ENCODE results near the gene SPRED2.
A peak's percentile ranks its signal among the peaks of the same experiment; 100 is the strongest.

Gene SPRED2

GRCh38 chr2:65264821-65265670 lies 167.4 kb downstream of the SPRED2 start:
- no peak overlapping the region for H2BK12ac ChIP-seq (ENCODE audit: low read length)
- WGBS, 2 donors (ENCODE audit: extremely low coverage in 2 of 2, insufficient read length in 2 of 2, insufficient replicate concordance in 1 of 2): no CpG with 5 or more reads among the region's 8 CpGs
- no peak overlapping the region for H2AK5ac ChIP-seq (ENCODE audit: low read depth, low read length)
- no peaks in the 10 kb centered on the region for H3K79me1 ChIP-seq (ENCODE audit: low read depth, low read length)
- H2BK120ac ChIP-seq (ENCODE audit: low read depth, low read length): no peak overlapping the region
- H4K91ac ChIP-seq (ENCODE audit: low read depth, low read length, poor library complexity): no peak overlapping the region
- no peak overlapping the region for H4K8ac ChIP-seq (ENCODE audit: low read depth, low read length)
- H3K4me3 ChIP-seq (ENCODE audit: low read length in 2 of 2): no peak overlapping the region
- no peak overlapping the region for H2BK15ac ChIP-seq (ENCODE audit: low read length)
- H3K36me3 ChIP-seq (replicated peaks in 1 of 2; ENCODE audit: control insufficient read depth in 2 of 2, insufficient read depth in 2 of 2, low read length in 2 of 2): peaks cover 6 to 68% of the 10 kb centered on the region in 2 donors
- no peaks in the 10 kb centered on the region for H3K27me3 ChIP-seq (ENCODE audit: control insufficient read depth in 3 of 3, insufficient read depth in 3 of 3, low read depth in 1 of 3, low read length in 3 of 3)
- H3K4ac ChIP-seq (ENCODE audit: low read length): no peak overlapping the region
- no peak overlapping the region for H3K18ac ChIP-seq (ENCODE audit: low read length)
- H3K9ac ChIP-seq (ENCODE audit: low read depth, low read length, poor library complexity): no peak overlapping the region
- no peak overlapping the region for H2BK5ac ChIP-seq (ENCODE audit: low read length)
- no peak overlapping the region for H3K14ac ChIP-seq (ENCODE audit: low read length)
- no peak overlapping the region for H3K4me2 ChIP-seq (ENCODE audit: insufficient read depth, low read length, poor library complexity, severe bottlenecking)
- H2AFZ ChIP-seq (ENCODE audit: low read length): no peak overlapping the region
- peak; percentile 41 for DNase-seq (ENCODE audit: low spot score)
- no peak overlapping the region for H3K23ac ChIP-seq (ENCODE audit: low read depth, low read length, poor library complexity)
- H3K27ac ChIP-seq (replicated peaks; ENCODE audit: low read length): no peak overlapping the region
- peaks cover 0 to 19% of the 10 kb centered on the region in 2 donors for H3K4me1 ChIP-seq (ENCODE audit: control insufficient read depth in 2 of 2, insufficient read depth in 1 of 2, low read depth in 1 of 2, low read length in 2 of 2)
- H3K9me3 ChIP-seq (replicated peaks in 1 of 2; ENCODE audit: control insufficient read depth in 2 of 2, insufficient read depth in 1 of 2, low read depth in 1 of 2, low read length in 2 of 2): no peaks in the 10 kb centered on the region

DNA sequence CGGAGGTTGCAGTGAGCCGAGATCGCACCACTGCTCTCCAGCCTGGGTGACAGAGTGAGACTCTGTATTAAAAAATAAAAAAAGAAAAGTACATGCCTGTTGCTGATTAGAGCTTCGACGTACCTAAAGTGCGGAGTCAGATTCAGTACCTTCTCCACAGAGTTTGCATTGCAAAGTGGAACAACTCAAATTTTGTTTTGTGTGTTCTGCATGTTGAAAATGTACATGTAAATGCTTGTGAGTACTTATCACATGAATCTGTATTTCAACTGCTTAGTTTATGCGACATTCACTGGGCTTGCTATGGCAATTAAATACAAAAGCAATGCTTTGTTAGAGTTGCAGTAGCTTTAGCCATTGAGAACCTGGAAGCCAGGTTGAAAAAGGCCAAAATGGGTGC lies 168.4 kb downstream of the SPRED2 start:
- H3K4me2 ChIP-seq (ENCODE audit: insufficient read depth, low read length, poor library complexity, severe bottlenecking): no peak overlapping the region
- H3K4ac ChIP-seq (ENCODE audit: low read length): no peak overlapping the region
- H2BK12ac ChIP-seq (ENCODE audit: low read length): no peak overlapping the region
- no peak overlapping the region for H4K8ac ChIP-seq (ENCODE audit: low read depth, low read length)
- H3K79me1 ChIP-seq (ENCODE audit: low read depth, low read length): no peaks in the 10 kb centered on the region
- no peak overlapping the region for H3K18ac ChIP-seq (ENCODE audit: low read length)
- no peak overlapping the region for H2BK15ac ChIP-seq (ENCODE audit: low read length)
- H3K27me3 ChIP-seq (ENCODE audit: control insufficient read depth in 3 of 3, insufficient read depth in 3 of 3, low read depth in 1 of 3, low read length in 3 of 3): no peaks in the 10 kb centered on the region
- H2AK5ac ChIP-seq (ENCODE audit: low read depth, low read length): no peak overlapping the region
- no peak overlapping the region for H2AFZ ChIP-seq (ENCODE audit: low read length)
- peaks cover 0 to 9% of the 10 kb centered on the region in 2 donors for H3K4me1 ChIP-seq (ENCODE audit: control insufficient read depth in 2 of 2, insufficient read depth in 1 of 2, low read depth in 1 of 2, low read length in 2 of 2)
- peaks cover 6 to 78% of the 10 kb centered on the region in 2 donors for H3K36me3 ChIP-seq (replicated peaks in 1 of 2; ENCODE audit: control insufficient read depth in 2 of 2, insufficient read depth in 2 of 2, low read length in 2 of 2)
- no peak for DNase-seq (ENCODE audit: low spot score)
- H3K9me3 ChIP-seq (replicated peaks in 1 of 2; ENCODE audit: control insufficient read depth in 2 of 2, insufficient read depth in 1 of 2, low read depth in 1 of 2, low read length in 2 of 2): no peaks in the 10 kb centered on the region
- no peak overlapping the region for H3K23ac ChIP-seq (ENCODE audit: low read depth, low read length, poor library complexity)
- H3K14ac ChIP-seq (ENCODE audit: low read length): no peak overlapping the region
- WGBS, 2 donors (ENCODE audit: extremely low coverage in 2 of 2, insufficient read length in 2 of 2, insufficient replicate concordance in 1 of 2): no CpG with 5 or more reads among the region's 7 CpGs
- no peak overlapping the region for H4K91ac ChIP-seq (ENCODE audit: low read depth, low read length, poor library complexity)
- H3K4me3 ChIP-seq (ENCODE audit: low read length in 2 of 2): no peak overlapping the region
- no peak overlapping the region for H3K9ac ChIP-seq (ENCODE audit: low read depth, low read length, poor library complexity)
- H2BK120ac ChIP-seq (ENCODE audit: low read depth, low read length): no peak overlapping the region
- no peak overlapping the region for H2BK5ac ChIP-seq (ENCODE audit: low read length)
- no peak overlapping the region for H3K27ac ChIP-seq (replicated peaks; ENCODE audit: low read length)

- peaks cover 0 to 3% of the 10 kb centered on the region in 2 donors for H3K4me1 ChIP-seq (ENCODE audit: control insufficient read depth in 2 of 2, insufficient read depth in 1 of 2, low read depth in 1 of 2, low read length in 2 of 2)
- no peaks in the 10 kb centered on the region for H3K27me3 ChIP-seq (ENCODE audit: control insufficient read depth in 3 of 3, insufficient read depth in 3 of 3, low read depth in 1 of 3, low read length in 3 of 3)
- H3K9ac ChIP-seq (ENCODE audit: low read depth, low read length, poor library complexity): no peak overlapping the region
- no peak overlapping the region for H3K23ac ChIP-seq (ENCODE audit: low read depth, low read length, poor library complexity)
- no peak overlapping the region for H3K4me2 ChIP-seq (ENCODE audit: insufficient read depth, low read length, poor library complexity, severe bottlenecking)
- H2BK120ac ChIP-seq (ENCODE audit: low read depth, low read length): no peak overlapping the region
- no peak overlapping the region for H3K27ac ChIP-seq (replicated peaks; ENCODE audit: low read length)
- DNase-seq (ENCODE audit: low spot score): no peak
- H2BK5ac ChIP-seq (ENCODE audit: low read length): no peak overlapping the region
- H3K36me3 ChIP-seq (replicated peaks in 1 of 2; ENCODE audit: control insufficient read depth in 2 of 2, insufficient read depth in 2 of 2, low read length in 2 of 2): peaks cover 6 to 85% of the 10 kb centered on the region in 2 donors
- H3K79me1 ChIP-seq (ENCODE audit: low read depth, low read length): no peaks in the 10 kb centered on the region
- H4K91ac ChIP-seq (ENCODE audit: low read depth, low read length, poor library complexity): no peak overlapping the region
- no peak overlapping the region for H3K4me3 ChIP-seq (ENCODE audit: low read length in 2 of 2)
- H3K14ac ChIP-seq (ENCODE audit: low read length): no peak overlapping the region
- no peak overlapping the region for H2BK12ac ChIP-seq (ENCODE audit: low read length)
- H2BK15ac ChIP-seq (ENCODE audit: low read length): no peak overlapping the region
- no peak overlapping the region for H3K4ac ChIP-seq (ENCODE audit: low read length)
- WGBS, 2 donors (ENCODE audit: extremely low coverage in 2 of 2, insufficient read length in 2 of 2, insufficient replicate concordance in 1 of 2): no CpG with 5 or more reads among the region's 1 CpG
- no peak overlapping the region for H4K8ac ChIP-seq (ENCODE audit: low read depth, low read length)
- H2AK5ac ChIP-seq (ENCODE audit: low read depth, low read length): no peak overlapping the region
- H3K9me3 ChIP-seq (replicated peaks in 1 of 2; ENCODE audit: control insufficient read depth in 2 of 2, insufficient read depth in 1 of 2, low read depth in 1 of 2, low read length in 2 of 2): no peaks in the 10 kb centered on the region
- no peak overlapping the region for H3K18ac ChIP-seq (ENCODE audit: low read length)
- H2AFZ ChIP-seq (ENCODE audit: low read length): no peak overlapping the region
Measured at GRCh38 chr2:65263262-65263661, 169.1 kb downstream of the SPRED2 start.

DNA sequence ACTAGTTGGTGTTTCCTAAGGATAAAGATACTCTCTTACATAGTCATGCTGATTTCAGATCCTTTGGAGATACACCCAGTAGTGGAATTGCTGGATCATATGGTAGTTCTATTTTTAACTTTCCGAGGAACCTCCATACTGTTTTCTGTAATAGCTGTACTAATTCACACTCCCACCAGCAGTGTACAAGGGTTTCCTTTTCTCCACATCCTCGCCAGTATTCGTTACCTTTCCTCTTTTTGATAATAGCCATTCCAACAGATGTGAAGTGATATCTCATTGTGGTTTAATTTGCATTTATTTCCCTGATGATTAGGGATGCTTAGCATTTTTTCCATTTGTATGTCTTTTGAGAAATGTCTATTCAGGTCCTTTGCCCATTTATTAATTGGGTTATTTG lies 170.7 kb downstream of the SPRED2 start:
- Histone ChIP-seq H2AFZ (ENCODE audit: low read length) (no peak overlapping the region), H3K23ac (ENCODE audit: low read depth, low read length, poor library complexity) (no peak overlapping the region), H3K9me3 (replicated peaks in 1 of 2; ENCODE audit: control insufficient read depth in 2 of 2, insufficient read depth in 1 of 2, low read depth in 1 of 2, low read length in 2 of 2) (no peaks in the 10 kb centered on the region), H3K36me3 (replicated peaks in 1 of 2; ENCODE audit: control insufficient read depth in 2 of 2, insufficient read depth in 2 of 2, low read length in 2 of 2) (peaks cover 4 to 80% of the 10 kb centered on the region in 2 donors), H3K18ac (ENCODE audit: low read length) (no peak overlapping the region), H3K9ac (ENCODE audit: low read depth, low read length, poor library complexity) (no peak overlapping the region), H3K4me3 (ENCODE audit: low read length in 2 of 2) (no peak overlapping the region), H3K27me3 (ENCODE audit: control insufficient read depth in 3 of 3, insufficient read depth in 3 of 3, low read depth in 1 of 3, low read length in 3 of 3) (no peaks in the 10 kb centered on the region), H2BK12ac (ENCODE audit: low read length) (no peak overlapping the region), H3K14ac (ENCODE audit: low read length) (no peak overlapping the region), H3K27ac (replicated peaks; ENCODE audit: low read length) (no peak overlapping the region), H3K4me2 (ENCODE audit: insufficient read depth, low read length, poor library complexity, severe bottlenecking) (no peak overlapping the region), H2BK15ac (ENCODE audit: low read length) (no peak overlapping the region), H2BK5ac (ENCODE audit: low read length) (no peak overlapping the region), H2AK5ac (ENCODE audit: low read depth, low read length) (no peak overlapping the region), H4K8ac (ENCODE audit: low read depth, low read length) (no peak overlapping the region), H3K79me1 (ENCODE audit: low read depth, low read length) (no peaks in the 10 kb centered on the region), H3K4me1 (ENCODE audit: control insufficient read depth in 2 of 2, insufficient read depth in 1 of 2, low read depth in 1 of 2, low read length in 2 of 2) (no peaks in the 10 kb centered on the region), H4K91ac (ENCODE audit: low read depth, low read length, poor library complexity) (no peak overlapping the region), H2BK120ac (ENCODE audit: low read depth, low read length) (no peak overlapping the region), H3K4ac (ENCODE audit: low read length) (no peak overlapping the region)
- whole genome bisulfite sequencing, 2 donors (ENCODE audit: extremely low coverage in 2 of 2, insufficient read length in 2 of 2, insufficient replicate concordance in 1 of 2): no CpG with 5 or more reads among the region's 3 CpGs
- DNase-seq (ENCODE audit: low spot score): no peak

Measured in neuronal stem cell (in vitro differentiated cells).